HG02642 (cell line): ENCODE measurements around the gene HSPB1.
"Not testable (repeated sequence)": the region's sequence is repeated elsewhere in the genome, so short reads cannot be mapped to it uniquely, and the experiment has no call there.

Experiments used
- ATAC-seq: cut with Tn5 transposase; IDR thresholded peaks from one replicate; pipeline ENCODE4 v1.9.1; 2021; ENCODE audit warnings: mild to moderate bottlenecking; ENCODE audit not compliant: unreplicated experiment, poor library complexity

HSPB1 gene

DNA sequence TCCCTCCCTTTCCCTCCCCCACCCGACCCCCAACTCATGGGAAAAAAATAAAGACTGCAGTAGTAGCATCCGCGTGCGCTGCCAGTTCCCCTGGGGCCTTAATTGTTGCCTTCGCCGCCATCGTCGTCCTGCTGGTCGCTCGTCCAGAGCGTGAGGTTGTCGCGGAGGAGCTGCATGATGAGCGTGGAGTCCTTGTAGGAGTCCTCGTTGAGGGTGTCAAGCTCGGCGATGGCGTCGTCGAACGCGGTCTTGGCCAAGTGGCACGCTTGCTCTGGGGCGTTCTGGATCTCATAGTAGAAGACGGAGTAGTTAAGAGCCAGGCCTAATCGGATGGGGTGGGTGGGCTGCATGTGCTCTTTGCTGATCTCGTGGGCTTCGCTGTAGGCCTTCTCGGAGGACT, 27.0 kb downstream of the HSPB1 start:
- ATAC-seq, result no peak

DNA sequence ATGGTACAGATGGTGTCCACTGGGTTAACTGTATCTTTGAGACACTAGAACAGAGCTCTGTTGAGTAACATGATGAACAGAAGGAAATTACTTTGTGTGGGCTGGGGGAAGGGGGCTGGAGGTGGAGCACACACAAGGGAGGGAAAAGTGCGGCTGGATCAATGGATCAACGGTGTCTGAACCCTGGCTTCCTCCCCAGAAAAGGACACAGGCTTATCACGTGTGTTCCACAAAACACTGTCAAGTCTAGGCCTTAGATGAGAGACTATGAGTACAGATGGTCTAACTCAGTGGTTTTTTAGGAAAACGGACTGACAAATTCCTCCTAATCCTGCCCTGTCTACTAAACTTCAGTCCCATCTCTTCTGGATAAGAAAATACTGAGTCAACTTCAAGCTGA, 27.8 kb downstream of the HSPB1 start:
- no peak for ATAC-seq

DNA sequence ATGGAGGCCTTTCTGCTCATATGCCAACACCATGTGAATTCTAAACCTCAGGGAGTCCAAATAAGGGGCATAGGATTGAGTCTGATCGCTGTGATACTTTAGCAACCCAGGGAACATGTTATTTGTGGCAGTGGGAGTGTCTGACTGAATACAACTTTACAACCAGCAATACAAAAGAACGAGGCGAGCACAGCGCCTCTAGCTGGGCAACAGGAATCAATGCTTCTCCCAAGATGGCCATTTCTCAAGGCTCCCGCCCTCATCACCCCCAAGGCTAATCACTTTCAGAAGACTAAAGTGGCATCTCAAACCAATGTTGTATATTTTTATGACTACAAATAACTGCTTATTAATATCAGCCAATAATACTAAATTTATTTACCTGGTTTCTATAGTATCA, 28.2 kb downstream of the HSPB1 start:
- no peak for ATAC-seq

DNA sequence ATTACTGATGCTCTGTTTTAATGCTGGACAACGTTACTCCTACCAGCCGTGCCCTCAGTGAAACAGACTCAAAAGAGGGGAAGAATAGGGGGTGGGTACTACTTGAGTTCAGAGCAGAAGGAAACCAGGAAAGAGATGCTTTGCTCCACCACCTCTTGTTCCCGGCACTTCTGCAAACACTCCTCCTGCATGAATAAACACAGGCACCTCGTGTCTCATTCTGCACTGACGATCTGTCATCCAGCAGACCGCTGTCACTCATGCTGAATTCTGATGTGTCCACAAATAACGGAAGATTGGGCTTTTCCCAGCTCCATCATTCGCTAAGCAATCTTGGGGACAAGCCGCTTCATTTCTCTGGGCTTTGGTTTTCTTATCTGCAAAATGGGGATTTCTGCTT, 29.6 kb downstream of the HSPB1 start:
- ATAC-seq, result no peak

DNA sequence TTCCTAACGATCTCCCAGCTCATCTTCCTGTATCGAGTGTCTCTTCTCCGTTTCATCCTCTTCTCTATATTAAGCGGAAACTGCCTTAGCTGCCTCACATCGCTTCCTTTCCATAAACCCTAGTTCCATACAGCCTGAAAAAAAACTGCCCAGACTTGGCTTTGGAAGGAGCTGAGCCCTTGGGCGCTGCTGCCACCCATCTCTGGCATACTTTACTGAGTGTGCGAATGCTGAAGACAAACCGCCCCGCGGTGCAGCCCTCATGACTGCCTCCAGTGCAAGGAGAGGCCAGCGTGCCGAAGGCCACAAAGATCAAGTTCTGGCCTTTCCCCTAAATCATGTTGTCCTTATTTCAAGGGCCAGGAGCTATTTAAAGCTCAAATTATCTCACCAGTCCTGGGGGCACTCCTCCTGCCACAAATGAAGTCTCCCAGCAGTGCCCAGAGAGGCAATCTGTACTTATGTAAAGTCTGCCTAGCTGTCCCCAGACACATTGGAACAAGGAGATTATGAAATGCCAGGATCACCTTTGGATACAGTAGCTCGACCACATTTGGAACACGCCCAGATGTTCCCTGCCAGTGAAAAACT, 31.1 kb downstream of the HSPB1 start:
- no peak for ATAC-seq

DNA sequence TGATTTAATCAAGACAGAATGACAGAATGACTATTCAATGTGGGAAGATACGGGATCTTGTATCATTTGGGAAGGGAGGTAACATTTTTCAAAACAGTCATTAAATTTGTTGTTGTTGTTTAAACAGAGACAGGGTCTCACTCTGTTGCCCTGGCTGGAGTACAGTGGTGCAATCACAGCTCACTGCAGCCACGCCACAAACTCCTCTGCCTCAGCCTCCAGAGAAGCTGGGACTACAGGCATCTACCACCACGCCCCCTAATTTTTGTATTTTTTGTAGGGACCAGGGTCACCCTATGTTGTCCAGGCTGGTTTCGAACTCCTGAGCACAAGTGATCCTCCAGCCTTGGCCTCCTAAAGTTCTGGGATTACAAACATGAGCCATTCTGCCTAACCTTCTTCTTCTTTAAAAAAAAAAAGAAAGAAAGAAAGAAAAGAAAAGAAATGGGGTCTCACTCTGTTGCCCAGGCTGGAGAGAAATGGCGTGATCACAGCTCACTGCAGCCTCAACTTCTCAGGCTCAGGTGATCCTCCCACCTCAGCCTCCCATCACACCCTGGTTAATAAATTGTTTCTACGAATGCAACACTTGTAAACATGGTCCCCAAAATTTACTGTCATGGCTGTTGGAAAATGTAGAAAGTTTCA, 32.0 kb downstream of the HSPB1 start:
- no peak for ATAC-seq

DNA sequence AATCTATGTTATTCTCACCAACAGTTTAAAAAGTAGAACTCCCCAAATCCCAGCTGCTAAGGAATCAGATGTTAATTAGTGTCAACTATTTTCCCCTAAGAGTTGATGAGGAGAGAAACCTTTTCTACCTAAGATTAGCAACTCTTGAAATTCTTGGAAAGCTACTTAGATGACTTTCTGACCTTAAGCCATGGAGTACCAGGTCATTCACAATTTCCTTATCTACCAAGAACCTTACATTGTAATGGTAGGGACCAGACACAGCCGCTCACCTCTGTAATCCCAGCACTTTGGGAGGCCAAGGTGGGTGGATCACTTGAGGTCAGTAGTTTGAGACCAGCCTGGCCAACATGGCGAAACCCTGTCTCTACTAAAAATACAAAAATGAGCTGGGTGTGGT, 32.9 kb downstream of the HSPB1 start:
- not testable (repeated sequence) for ATAC-seq

DNA sequence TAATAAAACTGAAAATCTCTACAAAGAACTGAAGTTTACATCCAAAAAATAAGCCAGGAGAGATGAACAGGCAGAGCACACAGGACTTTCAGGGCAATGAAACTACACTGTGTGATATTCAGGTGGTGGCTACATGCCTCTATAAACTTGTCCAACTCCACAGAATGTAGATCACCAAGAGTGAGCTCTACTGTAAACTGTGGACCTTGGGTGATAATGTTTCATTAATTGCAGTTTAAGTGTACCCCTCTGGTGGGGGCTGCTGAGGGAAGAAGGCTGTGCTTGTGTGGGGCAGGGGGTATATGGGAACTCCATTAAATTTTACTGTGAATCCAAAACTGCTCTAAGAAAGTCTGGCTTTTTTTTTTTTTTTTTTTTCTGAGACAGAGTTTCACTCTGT, 33.6 kb downstream of the HSPB1 start:
- ATAC-seq, result no peak

DNA sequence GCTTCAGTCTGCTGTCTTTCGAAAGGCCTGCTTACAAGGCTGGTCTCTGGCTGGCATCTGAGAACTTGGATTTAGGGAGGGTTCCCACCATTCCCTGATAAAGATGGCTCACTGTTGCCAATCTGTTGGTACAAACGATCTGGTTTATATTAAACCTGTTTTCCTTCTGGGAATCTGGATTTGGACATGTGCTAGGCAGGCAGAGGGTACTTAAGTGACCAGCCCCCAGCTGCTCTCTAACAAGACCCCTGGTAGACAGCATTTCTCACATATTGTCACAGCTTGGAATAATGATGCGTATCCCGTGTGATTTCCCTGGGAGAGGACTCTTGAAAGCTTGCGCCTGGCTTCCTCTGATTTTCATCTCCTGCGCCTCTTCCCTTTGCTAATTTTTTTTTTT, 34.7 kb downstream of the HSPB1 start:
- no peak for ATAC-seq

DNA sequence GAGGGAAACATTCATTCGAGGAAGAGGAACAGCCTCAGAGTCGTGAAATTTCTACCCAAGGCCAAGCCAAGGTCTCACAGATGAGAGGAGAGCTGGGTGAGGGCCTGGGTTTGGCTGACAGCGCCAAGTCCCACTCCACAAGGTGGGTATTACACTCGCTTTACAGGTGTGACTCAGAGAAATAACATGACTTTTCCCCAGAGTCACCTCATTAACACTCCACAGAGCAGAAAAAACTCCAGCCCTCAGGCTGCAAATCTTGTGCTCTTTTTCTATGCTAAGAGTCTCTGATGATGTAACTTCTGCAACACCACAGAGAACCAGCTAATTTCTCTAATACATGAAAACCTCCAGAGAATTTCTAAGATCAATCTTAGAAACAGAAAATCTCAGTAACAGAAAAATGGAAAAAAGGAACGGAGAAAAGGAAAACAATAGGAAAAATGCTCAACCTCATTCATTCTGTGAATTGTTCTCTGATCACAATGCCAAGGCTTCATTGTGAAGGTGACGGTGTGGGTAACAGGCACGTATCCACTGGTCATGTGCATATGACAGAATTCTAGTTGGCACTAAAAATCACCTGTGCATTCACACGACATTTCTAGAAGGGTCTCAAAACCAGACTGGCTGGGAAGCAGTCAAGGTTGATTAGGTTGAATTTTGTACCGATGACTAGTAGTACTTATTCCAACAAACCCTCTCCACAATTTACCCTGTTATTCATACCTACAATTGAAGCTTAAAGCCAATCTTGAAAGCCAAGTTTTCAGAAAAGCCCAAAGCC, 36.0 kb downstream of the HSPB1 start:
- no peak for ATAC-seq

DNA sequence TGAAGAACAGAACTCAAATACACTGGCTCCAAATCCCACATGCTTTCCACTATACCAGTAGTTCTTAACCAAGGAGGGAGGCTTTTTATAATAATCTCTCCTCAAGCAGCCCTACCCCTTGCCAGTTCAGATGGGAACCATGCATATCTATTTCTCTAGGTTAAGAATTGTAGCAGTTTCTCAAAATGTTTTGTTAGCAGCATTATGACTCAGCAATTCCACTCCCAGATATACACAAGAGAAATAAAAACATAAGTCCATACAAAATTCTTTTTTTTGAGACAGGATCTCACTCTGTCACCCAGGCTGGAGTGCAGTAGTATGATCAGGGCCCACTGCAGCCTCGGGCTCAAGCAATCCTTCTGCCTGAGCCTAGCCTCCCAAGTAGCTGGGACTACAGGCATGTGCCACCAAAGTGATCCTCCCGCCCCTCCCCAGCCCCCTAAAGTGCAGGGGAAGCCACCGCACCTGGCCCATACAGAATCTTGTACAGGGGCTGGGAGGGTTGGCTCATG, 38.2 kb downstream of the HSPB1 start:
- ATAC-seq, result no peak

DNA sequence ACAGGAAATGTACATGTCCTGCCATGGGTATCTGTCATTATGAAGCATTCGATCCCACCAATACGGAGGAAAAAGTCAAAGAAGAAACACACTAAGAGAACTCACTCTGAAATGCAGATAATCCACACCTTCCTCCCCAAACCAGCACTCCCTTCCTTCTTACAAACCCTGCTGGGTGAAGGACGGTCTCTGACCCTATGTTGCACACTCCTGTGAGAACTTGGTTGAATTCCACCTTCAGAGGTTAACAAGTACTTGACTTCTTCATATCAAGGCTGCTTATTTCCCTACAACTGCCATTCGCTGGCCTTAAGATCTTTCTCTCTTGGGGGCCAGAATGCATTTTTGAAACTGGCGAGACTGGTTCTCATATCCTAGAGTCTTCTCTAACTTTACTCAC, 39.7 kb downstream of the HSPB1 start:
- ATAC-seq, result no peak

DNA sequence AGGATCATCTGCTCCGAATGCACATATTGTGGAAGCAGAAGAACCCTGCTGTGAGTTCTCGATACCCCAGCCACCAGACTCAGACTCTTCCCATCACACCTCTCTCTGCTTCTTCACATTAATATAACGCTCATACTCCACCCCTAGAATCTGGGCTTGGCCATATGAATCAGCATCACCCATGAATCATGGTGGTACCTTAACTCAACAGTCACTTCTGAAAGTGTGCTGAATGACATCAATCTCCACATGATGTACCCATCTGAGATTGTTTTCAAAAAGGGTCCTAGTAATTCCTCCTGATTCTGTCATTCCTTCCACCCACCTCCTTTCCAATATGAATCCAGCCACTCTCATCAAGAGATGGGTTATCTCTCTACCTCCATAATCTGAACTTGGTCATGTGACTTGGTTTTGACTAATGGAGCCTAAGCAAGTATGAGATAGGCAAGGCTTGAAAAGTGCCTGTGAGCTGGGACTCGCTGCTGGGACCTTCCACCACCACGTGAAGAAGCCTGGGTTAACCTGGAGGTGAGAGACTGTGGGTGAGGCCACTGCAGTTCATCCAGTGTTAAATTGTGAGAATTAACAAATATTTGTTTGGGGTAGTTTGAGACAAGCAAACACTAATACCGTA, 40.9 kb downstream of the HSPB1 start:
- no peak for ATAC-seq

DNA sequence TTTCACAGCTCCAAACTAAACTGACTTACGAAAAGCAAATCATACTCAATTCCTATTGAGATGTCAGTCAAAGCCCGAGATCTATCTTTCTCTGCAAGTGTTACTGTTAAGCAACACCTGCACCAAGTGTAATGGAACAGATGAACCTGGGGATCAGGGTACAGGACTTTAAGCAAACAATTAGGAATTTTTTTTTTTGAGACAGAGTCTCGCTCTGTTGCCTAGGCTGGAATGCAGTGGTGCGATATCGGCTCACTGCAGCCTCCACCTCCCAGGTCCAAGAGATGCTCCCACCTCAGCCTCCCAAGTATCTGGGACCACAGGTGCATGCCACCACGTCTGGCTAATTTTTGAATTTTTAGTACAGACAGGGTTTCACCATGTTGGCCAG, 41.5 kb downstream of the HSPB1 start:
- no peak for ATAC-seq

DNA sequence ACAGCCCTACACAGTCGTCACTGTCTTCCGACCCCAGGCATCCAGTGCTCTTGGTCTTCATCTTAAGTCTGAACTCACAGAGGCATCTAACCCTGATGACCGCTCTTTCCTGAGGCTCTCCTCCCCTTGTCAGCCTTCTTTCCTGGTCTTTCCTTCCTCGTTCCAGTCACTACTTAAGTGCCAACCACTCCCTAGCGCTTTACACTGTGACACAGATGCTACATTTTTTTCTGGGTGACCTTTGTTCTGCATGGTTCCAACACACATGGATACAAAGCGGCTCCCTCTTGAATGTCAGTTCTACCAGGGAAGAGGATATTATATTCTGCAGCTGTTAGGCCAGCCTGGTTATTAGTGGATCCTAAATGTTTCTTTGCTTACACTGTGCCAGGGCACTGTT, 43.6 kb downstream of the HSPB1 start:
- no peak for ATAC-seq

DNA sequence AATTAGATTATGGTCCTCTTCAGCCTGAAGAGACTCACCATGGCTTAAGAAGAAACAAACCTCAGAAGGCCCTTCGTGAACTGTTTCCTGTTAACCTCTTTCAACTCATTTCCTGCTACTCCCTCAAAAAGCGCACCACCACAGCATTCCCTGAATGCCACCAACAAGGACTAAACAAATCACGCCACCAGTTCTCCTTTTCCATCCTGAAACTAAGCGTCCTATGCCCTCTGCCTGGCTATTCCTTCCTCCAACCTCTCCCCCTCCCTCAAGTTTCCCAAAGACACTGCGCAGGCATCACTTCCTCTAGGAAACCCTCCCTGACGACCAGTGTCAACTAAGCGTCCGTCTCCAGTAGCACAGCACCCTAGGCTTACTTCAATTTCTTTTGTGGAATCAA, 44.3 kb downstream of the HSPB1 start:
- no peak for ATAC-seq

DNA sequence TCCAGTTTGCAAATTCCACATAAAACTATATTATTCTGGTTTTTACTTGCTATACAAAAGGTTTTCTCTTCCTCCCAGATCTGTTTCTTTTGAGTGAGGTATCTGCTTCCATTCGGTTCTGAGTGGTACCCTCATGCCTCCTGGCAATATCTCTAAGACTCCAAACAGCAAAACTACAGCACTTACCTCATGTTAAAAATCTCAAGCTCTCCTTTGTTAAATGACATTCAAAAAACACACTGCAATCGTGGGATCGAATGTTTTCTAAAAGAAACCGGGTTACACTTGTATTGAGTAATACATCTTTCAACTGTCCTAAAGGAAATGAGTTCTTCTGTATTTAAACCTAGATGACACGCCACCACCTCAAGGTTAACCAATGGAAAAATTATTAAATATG, 45.2 kb downstream of the HSPB1 start:
- no peak for ATAC-seq

DNA sequence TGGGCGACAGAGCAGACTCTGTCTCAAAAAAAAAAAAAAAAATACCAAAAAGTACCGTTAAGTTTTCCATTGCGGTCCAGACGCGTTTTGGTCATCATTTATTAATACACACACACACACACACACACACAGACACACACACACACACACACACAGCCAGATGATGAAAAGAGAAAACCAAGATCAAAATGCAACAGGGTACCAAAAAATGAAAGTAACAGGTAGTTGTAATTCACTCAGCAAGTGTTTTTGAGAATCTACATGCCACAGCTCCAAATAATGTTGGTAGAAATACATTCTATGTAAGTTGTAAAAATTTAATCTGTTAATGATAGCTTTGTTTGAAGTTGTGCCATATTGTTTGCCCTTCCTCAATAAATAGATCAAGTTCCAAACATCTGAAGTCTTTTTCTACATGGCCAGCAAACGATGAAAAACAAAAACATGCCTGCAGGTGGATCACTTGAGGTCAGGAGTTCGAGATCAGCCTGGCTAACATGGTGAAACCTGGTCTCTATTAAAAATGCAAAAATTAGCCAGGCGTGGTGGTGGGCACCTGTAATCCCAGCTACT, 46.9 kb downstream of the HSPB1 start:
- ATAC-seq, result no peak

DNA sequence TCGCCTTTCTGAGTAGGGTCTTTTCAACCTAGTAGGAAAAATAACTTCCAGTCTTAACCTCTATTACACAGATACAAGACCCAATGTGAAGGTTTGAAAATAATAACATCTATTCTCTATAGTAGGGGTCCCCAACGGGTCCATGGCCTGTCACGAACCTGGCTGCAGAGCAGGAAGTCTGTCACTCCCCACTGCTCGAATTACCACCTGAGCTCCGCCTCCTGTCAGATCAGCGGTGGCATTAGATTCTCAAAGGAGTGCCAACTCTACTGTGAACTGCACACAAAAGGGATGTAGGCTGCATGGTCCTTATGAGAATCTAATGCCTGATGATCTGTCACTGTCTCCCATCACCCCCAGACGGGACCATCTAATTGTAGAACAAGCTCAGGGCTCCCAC, 48.9 kb downstream of the HSPB1 start:
- no peak for ATAC-seq

DNA sequence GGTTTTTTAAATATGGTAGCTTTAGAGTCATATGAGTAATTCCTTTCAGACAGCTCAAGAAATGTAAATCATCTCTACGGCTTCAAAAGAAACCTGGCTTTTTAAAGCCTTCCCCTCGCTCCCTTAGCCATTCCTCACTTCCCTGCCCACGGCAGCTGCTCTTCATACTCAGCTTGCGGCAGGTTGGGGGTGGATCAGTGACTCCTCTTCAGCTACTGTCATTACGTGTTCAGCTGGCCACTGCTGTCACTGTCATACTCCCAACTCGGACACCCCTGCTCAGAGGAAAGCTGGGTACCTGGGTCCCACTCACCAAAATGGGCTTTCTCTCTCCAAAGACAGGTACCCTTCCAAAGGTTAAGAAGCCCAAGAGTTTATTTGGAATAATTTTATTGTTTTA, 49.7 kb downstream of the HSPB1 start:
- no peak for ATAC-seq

DNA sequence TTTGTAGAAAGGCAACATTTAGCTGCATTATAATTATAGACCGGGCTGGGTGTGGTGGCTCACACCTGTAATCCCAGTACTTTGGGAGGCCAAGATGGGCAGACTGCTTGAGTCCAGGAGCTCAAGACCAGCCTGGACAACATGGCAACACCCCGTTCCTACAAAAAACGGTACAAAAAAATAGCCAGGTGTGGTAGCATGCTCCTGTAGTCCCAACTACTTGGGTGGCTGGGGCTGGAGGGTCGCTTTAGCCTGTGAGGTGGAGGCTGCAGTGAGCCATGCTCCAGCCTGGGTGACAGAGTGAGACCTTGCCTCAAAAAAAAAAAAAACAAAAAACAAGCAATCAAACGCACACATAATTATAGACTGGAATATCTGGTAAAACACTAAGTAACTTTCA, 51.3 kb downstream of the HSPB1 start:
- no peak for ATAC-seq
